DMS114 treated with DMSO at 0.1 percent for 48 hours (cell line): ENCODE data around the gene DPYD.
A peak's percentile ranks its signal among the peaks of the same experiment; 100 is the strongest.

Experiments used
- DNase-seq: peaks from one replicate; lab custom pipeline; 2025; ENCODE audit not compliant: unreplicated experiment; lab: John Stamatoyannopoulos, UW

The DPYD gene

DNA sequence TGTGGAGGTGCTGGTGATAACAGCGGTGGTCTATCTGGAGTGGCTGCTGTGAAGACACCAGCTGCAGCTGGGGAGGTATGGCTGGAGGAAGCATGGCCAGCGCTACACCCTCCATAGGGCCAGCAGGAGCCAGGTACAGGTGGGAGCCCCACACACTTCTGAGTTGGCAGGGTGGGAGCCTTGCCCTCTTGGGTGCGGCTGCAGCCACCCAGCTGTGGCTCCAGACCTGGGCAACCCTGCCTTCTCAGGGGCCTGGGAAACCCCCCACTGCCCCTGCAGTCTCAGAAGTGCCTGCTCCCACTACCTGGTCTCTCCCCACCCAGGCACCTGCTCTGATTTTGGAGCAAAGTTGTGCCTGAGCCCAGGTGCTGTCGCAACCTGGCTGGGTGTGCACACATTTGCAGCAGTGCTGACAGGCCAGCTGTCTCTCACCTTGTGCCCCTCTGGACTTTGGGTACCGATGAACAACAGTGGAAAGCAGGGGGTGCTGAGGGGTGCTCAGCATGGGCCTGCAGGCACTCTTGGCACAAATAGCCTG, 76.2 kb downstream of the DPYD start:
- no peak for DNase-seq

DNA sequence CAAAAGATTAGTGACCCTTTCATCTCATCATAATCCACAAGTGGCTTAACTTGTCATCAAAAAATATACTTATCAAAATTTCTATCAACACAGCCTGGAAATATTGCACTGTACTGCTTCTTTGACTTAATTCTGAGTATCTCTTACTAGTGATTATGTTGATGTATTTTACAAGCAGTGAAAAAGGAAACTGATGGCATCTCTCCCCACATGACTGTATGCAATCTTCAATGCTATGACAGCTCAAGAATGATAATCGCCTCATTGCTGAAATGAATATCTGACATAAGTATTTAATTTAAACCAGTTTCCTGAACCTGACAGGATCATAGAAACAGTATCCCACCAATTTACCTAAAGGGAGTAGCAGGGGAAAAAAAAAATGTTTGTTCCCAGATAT, 79.5 kb downstream of the DPYD start:
- DNase-seq: no peak

DNA sequence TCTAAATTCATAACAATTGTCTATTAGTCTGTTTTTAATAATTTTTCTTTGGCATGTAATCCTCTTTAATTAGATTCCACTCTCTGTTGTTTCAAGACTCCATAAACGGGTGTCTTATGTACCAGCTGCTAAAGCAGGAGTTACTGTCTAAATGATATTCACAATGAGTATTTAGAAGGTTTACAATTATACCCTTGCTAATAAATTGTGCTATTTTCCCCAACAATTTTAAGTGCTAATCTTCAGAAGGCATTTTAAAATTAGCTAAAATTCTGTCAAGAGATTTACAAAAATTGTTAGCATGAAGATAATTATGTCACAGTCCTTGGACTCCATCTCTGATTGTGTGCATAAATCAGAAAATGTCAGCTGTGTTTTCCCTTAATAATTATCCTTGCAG, 83.7 kb downstream of the DPYD start:
- DNase-seq: no peak

DNA sequence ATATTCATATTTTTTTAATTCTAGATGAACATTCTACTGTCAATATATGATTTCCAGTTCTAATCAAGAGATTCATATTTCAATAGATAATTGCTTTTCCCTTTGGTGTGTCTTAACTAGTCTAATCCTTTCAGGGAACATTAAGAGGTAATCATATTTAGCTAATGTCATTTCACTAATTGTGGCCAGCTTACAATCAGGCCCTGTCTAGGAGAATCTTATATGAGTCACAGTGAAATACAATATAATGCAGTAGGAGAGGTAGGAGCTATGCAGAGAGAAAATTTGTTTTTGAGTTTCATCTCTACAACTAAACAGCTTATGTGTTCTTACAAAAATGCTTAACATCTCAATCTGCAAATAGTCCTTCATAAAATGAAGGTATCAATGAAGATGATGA, 85.9 kb downstream of the DPYD start:
- no peak for DNase-seq

DNA sequence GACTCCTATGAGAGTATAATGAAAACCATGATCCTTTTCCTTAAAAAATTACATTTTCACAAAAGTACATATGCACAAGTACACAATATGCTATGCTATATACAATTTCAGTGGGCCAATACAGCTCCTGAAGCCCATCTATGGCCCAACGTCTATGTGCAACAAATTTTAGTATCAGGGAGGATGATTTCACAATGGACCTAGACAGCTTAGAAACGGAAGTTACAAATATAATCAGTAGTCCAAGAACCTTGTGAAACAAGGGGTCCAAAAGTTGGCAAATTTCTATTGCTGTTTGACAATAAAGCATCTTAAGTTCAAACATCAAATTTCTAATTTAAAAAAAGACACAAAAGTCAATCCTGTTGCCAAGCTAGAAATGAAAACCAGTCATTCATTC, 87.0 kb downstream of the DPYD start:
- DNase-seq: no peak

DNA sequence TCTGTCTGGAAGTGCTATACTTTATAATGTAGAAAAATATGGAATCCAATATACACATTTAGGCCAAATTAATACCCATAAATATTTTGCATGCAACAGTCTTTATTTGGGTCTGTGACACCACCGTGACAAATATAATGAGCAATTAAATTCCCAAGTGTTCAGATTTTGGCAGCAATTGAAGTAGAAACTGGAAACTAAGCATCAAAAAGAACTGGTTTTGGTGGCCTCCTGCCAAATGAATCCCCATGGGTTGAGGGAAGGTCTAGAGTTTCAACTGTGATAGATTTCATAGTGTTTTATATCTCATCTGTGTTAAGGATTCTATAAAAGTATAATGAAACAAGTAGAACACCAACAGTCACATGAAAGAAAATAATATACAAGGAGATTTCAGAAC, 88.4 kb downstream of the DPYD start:
- DNase-seq: no peak

DNA sequence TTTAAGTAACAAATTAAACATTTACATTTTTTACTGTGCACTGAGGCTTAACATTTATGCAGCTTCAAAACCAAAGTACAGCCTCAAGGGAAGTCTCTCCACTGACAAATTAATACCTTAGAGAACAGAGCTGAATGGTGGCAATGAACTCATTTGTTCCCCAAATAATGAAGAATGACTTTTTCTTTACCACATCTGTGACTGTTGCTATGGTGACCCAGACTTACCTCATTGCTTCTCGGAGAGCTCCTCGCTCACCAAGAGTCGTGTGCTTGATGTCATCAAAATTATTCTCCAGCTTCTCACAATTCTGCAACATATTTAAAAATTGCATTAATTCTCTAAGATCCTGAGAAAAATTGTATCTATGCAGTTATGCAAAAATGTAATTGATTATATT, 92.9 kb downstream of the DPYD start:
- DNase-seq: no peak

DNA sequence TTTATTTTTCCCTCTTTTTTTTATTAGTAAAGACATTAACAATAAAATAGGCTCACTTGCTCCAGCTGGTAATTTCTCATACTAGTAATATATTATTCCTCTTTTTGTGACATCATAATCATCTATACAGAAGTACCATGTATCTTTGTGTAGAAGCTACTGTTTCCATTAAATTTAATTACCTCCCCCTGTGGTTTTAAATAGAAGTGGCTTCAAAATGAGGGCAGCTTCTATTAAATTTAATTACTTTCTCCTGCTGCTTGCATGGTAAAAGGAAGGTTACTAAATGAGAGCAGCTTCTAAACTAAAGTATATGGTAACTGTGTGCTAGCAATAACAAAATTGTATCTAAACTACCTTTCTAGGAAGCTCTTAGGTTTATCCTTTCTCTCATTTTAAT, 94.0 kb downstream of the DPYD start:
- no peak for DNase-seq

DNA sequence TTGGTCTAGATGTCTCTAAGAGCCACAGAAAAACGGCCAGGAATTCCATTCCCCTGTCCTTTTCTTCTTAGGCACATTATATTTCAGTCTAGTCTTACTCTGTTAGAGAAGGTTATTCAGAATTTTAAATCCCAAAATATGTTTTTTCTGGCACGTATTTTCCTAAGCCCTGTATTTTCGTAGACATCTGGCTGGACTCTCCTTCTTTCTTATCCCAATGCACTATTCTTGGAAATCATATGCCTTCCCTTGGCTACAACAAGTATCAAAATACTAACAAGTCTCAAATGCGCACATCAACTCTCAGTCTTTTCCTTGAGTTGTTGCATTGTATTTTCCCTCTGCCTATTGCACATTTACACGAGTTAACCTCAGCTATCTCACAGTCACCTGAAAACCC, 96.2 kb downstream of the DPYD start:
- no peak for DNase-seq

DNA sequence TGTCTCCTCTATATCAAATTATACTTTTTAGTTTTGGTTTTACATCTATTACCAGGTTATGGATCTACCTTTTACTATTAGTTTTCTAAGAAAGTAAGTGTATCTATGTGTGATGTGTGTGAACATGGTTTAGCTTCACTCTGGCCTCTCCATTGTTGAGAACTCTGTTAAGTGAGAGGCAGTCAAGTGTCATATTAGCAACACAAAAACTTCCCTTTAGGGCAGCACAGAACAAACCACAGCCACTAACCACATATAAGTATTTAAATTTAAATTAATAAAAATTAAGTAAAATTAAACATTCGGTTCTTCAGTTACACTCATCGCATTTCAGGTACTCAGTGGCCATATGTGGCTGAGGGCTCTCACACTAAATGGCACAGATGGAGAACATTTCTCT, 96.6 kb downstream of the DPYD start:
- no peak for DNase-seq

DNA sequence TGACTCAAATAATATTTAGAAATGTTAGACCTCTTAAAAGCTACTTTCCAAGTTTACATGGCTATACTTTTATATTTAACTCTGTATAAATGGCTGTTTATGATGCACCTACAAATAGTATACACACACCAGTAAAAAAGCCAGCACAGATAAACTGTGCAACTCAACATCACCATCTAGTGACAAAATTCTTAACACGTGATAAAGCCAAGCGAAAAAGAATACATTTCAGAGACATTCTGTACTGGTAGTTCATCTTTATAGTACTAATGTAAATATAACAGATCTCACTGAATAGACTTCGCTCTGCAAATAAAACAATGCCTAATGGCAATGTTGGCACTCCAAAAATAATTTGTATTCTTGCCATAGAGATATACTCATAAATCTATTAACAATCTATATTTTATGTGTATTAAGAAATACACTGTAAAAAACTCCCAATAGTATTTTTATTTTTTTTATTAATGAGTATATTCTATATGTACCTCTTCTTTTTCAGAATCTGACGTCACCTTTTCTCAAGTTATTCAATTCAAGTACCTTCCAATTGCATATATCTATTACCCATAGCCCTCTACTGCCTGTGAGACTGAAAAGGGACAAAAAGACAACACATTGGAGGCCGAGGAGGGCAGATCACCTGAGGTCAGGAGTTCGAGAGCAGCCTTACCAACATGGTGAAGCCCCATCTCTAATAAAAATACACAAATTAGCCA, 100.2 kb downstream of the DPYD start:
- peak; percentile 15 for DNase-seq

DNA sequence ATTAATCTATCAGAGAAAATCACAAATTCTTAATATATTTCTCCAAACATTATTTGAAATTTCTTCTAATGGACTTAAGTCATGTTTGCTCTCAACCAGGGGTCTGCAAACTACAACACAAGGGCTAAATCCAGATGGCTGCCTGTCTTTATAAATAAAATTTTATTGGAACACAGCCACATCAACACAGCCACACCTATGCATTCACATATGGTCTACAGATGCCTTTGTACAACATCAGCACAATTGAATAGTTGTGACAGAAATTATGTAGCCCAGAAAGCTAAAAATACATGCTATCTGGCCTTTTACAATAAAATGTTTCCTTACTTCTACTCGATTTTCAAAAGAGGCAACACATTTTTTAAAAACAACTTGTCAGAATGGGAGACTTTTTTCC, 103.9 kb downstream of the DPYD start:
- no peak for DNase-seq

DNA sequence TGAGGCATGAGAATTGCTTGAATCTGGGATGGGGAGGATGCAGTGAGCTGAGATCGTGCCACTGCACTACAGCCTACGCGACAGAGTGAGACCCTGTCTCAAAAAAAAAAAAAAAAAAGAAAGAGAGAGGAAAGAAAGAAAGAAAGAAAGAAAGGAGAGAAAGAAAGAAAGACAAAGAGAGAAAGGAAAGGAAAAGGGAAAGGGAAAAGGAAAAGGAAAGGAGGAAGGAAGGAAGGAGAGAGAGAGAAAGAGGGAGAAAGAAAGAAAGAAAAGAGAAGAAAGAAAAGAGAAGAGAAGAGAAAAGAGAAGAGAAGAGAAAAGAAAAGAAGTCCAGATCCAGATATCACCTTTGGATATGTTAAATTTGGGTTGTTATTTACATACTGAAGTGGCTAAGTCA, 106.0 kb downstream of the DPYD start:
- DNase-seq: no peak

DNA sequence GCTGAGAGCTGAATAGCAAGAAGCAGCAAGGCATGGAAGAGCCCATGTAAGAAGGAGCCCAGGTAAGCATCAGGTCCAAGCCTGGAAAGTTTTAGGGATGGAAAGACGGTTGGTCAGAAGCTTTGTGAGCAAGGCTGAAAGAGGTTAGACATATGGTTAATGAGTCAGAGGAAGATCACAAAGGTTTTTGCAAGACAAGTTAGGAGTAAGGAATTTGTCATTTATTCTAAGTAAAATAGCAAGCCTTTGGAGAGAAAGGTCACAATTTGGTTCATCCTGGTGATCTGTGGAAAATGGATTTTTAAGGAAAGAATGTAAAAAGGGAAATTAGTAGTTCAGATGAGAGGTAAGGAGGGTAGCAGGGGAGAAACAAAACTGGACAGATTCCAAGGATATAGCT, 106.7 kb downstream of the DPYD start:
- no peak for DNase-seq

DNA sequence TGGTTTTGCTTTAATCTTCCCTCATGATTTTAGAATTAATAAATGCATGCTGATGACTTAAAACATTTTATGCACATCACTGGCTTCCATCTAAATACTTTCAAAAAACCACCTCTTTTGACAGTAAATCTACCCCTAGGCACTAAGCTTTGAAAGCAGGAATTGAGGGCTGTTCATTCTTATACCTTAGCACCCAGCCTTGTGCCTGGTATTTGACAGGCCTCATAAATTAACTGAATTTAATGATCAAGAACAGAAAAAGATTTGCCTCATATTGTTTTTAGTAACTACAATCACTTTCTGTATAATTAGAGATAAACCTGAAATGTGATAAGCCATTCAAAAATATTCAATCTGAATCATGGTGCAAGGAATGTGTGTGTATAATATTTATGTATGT, 108.8 kb downstream of the DPYD start:
- DNase-seq: no peak

DNA sequence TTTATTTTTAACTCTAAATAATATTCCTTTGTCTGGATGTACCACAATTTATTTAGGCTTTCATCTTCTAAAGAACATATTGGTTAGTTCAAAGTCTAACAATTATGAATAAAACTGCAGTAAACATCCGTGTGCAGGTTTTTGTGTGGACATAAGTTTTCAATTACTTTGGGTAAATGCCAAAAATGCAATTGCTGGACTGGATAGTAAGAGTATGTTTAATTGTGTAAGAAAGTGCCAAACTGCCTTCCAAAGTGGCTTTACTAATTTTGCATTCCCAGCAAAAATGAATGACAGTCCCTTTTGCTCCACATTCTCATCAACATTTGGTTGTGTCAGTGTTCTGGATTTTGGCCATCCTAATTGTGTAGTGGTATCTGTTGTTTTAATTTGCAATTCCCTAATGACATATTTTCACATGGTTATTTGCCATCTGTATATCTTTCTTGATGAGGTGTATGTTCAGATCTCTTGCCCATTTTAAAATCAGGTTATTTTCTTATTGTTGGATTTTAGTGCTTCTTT, 113.8 kb downstream of the DPYD start:
- DNase-seq: no peak

DNA sequence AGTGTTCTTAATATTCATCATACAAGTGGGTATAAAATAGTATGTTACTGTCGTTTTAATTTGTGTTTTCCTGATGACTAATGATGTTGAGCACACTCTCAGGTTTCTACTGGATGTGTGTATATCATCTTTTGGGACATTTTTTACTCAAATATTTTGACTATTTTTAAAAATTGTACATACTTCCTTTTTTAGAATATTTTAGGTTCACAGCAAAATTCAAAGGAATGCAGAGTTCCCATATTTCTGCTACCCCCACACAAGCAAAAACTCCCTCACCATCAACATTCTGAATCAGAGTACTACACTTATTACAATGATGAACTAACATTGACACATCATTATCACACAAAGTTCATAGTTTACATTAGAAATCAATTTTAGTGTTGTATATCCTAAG, 114.5 kb downstream of the DPYD start:
- DNase-seq: no peak

DNA sequence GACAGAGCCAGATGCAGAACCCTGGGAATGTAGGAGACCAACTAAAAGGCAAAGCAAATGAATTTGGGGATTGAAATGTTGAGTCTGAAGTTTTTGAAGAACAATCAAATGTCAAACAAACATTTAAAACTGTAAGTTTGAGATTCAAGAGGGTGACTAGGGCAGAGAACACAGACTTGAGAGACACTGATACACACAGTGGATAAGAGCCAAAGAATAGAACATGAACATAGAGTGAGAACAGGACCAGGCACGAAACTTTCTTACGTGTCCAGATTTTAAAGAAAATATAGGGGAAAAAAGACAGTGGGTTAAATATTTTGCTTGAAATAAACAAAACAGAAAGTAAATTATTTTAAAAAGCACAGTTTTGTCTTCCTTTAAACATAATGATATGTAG, 115.7 kb downstream of the DPYD start:
- no peak for DNase-seq

DNA sequence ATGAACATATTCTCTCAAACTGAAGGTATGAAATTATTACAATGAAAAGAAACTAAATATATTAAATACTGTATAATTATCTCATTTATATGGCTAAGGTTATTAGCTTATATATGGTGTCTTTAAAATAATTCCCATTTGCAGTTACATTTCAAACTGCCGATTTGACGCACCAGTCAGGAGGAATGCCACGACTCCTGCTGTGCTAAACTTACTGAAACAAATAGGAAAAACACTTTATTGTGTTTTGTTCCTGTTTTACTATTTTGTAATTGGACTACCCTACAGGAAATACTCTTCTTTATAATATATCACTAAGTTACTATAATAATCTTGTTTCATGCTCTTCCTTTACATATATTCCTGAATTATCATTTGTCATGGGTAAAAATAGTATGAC, 117.8 kb downstream of the DPYD start:
- DNase-seq: no peak

DNA sequence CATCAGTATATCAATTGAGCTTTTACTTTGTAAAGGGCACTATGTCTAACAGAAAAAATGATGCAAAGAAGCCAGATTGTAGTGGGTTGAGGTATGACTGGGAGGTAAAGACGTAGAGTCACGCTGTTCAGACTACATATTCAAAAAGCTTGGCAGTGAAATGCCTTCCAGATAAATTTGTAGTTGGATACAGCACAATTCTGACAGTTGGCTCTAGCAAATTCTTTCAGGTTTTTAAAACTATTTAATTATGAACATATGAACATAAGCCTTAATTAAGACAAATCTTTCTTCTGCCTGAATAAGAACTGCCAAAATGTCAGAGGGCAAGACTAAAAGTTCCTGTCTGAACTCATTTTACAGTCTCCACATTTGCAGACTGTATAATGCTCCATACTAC, 118.8 kb downstream of the DPYD start:
- DNase-seq: no peak

DNA sequence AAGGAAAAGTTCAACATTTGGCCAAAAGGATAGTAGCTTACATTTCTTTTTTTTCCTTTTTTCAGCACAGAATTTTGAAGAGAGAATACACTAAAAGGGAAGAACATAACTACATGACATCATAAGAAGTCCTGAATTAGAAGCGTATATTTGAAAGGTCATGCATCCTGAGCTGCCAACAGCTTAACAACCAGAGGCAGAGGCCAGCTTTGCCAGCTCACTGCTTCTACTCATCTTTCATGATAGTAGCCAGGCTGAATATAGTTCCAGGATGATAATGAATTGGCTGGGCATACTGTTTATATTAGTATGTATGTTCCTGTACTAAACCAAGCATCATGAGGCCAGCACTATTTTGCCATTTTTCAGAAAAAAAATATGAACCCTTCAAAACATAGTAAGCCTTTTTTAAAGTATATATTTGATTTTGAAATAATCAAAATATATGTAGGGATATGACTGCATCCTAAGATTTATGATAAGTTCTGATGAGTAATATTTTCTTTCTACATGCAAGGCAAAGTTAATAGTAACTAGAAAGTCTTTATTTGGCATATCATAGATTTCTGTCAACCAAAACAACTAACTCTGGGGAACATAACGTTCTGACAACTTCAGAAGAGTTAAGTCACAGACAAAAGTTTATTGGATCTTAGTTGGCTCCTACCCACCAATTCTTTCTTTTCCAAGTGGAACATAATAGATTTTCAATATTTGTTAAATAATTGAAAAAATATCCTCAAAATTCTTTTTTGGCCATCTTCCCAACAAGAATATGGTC, 123.2 kb downstream of the DPYD start:
- DNase-seq: no peak

DNA sequence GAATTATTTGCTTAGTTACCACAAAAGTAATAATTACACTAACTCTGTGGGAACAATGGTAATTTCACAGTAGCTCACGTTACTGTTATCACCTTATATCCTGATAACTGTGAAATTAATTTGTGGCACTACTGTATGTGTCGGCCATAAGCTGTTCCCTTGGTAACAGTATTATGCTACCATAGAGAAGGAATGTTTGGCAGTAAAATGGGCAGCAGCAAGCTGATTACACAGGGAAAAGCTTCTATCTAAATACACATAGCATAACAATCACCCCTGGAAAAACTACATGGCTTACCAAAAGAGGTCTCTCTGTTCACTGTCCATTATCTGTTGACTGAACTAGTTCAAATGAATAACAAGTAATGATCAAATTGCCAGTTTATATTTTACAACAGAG, 124.1 kb downstream of the DPYD start:
- no peak for DNase-seq
